B cell (primary cell): ENCODE measurements around the gene TFPT.

Source experiments
- EZH2 ChIP-seq: IDR thresholded peaks from 2 replicates; pipeline ENCODE4 v1.6.1; 2012; ENCODE audit warnings: borderline replicate concordance, low read depth, mild to moderate bottlenecking, moderate library complexity, low read length; ENCODE audit not compliant: insufficient read depth, poor library complexity, severe bottlenecking
- TF ChIP-seq, protein P1 (sequence below): fragments of 200-600 bp; IDR thresholded peaks from one replicate; pipeline ENCODE4 v1.8.0; 2022; ENCODE audit warnings: antibody characterized with exemption, mild to moderate bottlenecking

DNA sequence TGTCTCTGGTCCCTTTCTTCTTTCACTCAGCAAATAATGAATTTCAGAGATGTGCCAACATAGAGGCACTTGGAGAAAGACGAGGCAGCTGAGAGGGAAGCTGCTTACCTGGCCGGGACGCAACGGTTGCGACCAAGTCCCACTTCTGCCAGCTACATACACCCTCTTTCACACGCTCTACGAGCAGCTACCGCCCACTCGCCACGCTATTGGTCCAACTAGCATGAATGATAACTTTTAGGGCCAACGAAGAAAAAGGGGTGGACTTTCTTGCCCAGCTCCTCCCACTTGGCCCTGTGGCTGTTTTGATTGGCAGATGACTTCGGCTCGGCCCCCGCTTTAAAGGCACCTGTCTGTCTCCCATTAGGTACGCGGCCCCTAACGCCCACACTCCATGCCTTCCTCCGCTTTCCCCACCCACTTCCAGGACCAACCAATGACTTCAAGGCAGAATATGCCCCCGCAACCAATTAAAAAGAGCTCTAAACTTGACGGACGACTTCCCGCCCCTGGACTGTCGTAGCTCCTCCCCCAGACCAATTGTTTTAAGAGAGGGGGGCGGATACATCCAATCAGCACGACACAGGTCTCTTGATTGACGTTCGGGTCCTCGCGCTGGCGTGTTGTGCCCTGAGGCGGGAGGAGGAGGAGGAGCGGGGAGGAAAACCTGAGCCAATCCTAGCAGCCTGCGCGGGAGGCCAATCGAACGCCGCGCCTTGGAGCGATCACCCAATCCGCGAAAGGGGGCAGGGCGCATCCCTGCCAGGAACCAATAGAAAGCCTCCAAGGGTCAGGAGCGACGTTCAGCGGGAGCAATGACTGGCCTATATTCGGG lies 21.6 kb upstream of the TFPT start:
- TF ChIP-seq, protein P1, sequence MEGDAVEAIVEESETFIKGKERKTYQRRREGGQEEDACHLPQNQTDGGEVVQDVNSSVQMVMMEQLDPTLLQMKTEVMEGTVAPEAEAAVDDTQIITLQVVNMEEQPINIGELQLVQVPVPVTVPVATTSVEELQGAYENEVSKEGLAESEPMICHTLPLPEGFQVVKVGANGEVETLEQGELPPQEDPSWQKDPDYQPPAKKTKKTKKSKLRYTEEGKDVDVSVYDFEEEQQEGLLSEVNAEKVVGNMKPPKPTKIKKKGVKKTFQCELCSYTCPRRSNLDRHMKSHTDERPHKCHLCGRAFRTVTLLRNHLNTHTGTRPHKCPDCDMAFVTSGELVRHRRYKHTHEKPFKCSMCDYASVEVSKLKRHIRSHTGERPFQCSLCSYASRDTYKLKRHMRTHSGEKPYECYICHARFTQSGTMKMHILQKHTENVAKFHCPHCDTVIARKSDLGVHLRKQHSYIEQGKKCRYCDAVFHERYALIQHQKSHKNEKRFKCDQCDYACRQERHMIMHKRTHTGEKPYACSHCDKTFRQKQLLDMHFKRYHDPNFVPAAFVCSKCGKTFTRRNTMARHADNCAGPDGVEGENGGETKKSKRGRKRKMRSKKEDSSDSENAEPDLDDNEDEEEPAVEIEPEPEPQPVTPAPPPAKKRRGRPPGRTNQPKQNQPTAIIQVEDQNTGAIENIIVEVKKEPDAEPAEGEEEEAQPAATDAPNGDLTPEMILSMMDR: no peak
- no peak for TF ChIP-seq EZH2
